Measurements from ENCODE around the gene DUT.
A peak's percentile ranks its signal among the peaks of the same experiment; 100 is the strongest.
"Not testable (repeated sequence)": the region's sequence is repeated elsewhere in the genome, so short reads cannot be mapped to it uniquely, and the experiment has no call there.

Gene DUT

GRCh38 chr15:48330855-48331795, at the start of gene DUT:
DUT (plus strand) TSS chr15:48331429; CDS start chr15:48331516, 87 bp downstream.
- DNase-seq = peak; percentile 70 to 77

GRCh38 chr15:48281674-48282073, 49.6 kb upstream of the DUT start:
- no peak for DNase-seq

- no peak for DNase-seq
Observed at GRCh38 chr15:48282216-48282615, 49.0 kb upstream of the DUT start.

DNA sequence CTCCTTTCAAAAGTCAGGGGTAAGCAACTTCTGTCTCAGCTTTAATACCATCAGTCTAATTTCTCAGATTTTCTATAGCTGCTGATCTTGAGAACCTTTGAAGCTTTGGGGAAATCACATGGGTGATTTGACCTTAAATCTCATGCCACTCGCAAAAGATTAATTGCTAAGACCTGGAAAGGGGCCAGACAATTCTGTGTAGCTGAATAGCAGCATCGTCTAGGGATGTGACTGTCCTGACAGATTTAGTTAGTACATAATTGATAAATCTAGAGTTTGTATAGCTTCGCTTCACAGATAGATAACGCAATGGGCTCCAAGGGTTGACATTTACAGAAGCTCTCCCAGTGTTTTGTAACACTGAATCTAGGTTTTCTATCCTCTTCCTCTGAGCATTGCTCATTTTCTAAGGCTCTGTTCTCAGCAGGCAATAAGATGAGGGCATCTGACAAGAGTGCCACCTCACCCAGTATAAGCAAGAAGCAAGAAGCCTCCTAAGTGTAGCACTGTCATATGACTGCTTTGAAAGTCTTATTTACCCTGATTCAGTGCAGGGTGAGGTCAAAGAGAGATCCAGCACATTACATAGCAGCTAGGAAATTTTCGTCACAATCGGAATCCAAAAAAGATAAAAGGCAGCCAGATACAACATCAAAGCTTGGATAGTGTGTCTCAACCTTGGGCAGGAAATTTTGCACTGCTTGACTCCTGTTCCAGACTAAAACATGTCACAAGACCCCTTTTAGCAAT, 47.7 kb upstream of the DUT start:
- DNase-seq = no peak

DNA sequence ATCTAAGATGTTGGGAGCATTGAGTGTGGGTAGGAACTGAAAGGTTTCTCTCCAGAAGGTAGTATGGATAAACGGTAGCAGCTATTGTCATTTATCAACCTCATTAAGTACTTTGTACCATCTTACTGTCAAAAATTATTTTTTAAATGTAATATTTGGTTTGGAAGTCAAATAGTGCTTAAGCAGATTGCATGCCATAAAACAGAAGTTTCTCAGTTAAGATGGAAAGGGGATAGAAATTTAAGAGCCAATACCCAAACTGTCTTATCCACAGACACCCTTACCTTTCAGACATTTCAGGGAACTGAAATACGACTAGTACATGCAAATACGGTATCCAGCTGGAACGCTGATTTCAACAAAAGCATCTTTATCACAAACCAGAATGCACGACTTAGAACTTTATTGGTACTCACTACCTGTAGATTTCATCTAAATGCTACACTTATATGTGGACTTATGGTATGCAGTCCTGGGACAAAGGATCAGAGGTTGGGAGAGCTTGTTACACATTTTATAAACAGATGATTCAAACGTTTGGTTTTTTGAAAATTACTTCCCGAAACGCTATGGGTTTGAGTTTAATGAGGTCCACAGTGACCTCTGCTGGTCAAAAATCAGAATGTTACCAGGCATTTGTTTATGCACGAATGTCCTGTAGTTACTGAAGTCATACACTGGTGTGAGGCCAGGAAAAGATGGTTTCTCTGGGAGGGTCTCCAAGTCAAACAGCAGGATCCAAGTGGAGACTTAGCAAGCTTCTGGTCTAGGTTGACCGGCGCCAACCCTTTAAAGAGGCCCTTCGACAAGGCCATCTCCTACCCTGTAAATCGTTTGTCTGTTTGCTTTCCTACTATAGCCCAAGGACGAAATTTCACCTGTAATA, 45.7 kb upstream of the DUT start:
- peak; percentile 71 to 72 for DNase-seq

DNA sequence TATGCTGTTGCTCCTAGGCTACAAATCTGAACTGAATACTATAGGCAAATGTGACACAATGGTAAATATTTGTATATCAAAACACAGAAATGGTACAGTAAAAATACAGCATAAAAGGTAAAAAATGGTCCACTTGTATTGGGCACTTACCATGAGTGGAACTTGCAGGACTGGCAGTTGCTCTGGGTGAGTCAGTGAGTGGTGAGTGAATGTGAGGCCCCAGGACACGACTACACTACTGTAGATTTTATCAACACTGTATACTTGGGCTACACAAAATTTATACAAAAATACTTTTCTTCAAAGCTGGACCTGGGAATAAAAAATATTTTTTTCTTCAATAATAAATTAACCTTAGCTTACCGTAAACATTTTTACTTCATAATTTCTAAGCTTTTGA, 41.6 kb upstream of the DUT start:
- DNase-seq = no peak

DNA sequence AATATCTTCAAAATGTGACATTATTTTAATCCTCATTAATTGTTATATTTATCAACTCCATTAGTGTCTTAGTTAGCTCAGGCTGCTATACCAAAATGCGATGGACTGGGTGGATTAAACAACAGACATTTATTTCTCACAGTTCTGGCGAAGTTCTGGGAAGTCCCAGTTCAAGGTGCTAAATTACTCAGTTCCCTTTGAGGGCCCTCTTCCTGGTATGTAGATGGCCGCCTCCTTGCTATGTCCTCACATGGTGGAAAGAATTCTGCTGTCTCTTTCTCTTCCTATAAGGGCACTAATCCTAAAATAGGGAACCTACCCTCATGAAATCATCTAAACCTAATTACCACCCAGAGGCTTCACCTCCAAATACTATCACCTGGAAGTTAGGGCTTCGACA, 38.8 kb upstream of the DUT start:
- DNase-seq = no peak

DNA sequence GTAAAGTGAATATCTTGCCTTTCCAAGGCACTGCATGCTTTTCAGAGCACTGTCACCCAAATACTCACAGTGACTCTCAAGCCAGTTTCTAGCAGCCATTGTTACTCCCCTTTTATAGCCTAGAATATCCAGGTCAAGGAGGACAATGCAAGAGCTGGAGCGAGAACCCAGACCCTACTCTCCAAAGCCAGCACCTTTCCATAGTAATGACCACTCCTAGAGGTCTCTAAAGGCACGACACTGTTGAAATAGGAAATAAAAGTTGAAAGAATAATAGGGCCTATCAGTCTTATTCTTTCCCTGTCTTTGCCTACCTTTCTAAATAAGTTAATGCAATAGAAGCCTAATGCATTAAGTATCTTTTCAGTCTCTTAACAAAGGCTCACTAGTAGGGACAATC, 33.6 kb upstream of the DUT start:
- DNase-seq = no peak

GRCh38 chr15:48298914-48299313, 32.3 kb upstream of the DUT start:
- DNase-seq = no peak

GRCh38 chr15:48300038-48300437, 31.2 kb upstream of the DUT start:
- no peak for DNase-seq

- no peak for DNase-seq
Observed at GRCh38 chr15:48304398-48304797, 26.8 kb upstream of the DUT start.

GRCh38 chr15:48306639-48307038, 24.6 kb upstream of the DUT start:
- DNase-seq = no peak

DNA sequence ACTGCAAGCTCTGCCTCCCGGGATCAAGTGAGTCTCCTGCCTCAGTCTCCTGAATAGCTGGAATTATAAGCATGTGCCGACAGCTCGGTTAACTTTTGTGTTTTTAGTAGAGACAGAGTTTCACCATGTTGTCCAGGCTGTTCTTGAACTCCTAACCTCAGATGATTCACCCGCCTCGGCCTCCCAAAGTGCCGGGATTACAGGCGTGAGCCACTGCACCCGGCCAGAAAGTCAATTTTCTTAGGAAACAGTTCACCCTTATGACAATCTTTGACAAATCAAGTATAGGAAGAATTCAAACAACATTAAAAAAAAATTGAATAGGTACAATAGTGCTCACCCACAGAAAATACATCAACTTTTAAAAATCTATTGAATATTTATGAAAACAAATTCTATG, 23.6 kb upstream of the DUT start:
- DNase-seq = no peak

- DNase-seq = no peak
Observed at GRCh38 chr15:48309740-48310139, 21.5 kb upstream of the DUT start.

DNA sequence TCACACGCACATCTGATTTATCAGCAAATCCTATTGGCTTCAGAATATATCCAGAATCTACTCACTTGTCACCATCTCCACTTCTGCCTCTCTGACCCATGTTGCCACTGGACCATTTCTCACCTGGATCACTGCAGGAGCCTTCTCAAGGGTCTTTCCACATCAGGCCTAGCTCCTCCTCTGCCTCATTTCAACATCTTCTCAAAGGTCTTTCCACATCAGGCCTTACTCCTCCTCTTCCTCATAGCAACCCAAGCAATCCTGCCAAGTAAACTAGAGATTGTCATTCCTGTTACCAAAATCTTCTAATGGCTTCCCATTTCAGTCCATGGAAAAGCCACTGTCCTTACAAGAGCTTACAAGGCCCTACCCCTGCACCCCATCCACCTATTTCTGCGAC, 18.0 kb upstream of the DUT start:
- no peak for DNase-seq

- no peak for DNase-seq
Observed at GRCh38 chr15:48315041-48315440, 16.2 kb upstream of the DUT start.

DNA sequence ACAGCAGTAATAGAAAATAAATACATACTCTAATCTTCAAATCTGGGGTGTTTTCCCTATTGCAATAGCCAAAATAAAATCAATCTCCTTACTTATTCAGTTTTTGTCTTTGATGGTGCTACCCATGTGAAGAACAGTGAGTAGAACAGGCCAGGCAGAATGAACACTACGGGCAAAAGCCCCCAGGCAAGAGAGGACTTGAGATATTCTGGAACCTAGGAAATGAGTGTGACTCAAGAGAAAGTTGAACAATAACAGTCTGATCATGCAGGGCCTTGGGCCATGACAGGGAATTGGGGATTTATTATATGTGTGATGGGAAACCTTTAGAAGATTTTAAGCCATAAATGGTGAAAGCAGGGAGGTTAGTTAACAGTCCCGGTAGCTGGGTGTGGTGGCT, 14.0 kb upstream of the DUT start:
- DNase-seq = no peak

DNA sequence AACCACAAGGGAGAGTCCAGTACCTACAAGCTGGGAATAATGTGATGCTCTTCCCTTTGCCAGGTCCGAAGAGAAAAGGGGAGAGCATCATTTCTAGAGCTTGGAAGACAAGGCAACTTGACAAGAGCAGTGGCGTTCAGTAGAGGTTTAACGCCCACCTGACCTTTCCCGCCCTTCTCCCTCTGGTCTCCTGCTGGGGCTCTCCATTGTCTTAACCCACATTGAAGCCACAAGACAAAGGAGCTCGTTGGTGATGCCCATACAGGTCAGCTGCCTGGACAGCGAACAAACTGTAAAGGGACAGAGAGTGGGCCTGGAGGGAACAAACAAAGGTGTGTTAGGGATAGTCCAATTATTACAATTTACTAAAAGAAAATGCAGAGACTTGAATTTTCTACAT, 13.1 kb upstream of the DUT start:
- no peak for DNase-seq

DNA sequence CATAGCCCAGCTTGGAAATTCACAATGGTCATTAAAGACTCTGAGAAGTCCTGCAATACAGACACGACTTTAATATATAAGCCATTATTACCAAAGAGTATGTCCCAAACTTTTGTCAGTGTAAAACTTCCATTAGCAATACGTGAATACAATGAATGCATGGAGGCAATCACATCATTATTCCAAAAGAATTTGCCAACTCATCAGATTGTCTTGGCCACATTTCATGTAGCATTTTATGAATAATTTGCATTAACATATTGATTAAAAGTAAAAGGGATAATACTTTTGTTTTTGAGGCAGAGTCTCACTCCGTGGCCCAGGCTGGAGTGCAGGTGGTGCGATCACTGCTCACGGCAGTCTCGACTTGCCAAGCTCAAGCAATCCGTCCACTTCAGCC, 7.9 kb upstream of the DUT start:
- no peak for DNase-seq

DNA sequence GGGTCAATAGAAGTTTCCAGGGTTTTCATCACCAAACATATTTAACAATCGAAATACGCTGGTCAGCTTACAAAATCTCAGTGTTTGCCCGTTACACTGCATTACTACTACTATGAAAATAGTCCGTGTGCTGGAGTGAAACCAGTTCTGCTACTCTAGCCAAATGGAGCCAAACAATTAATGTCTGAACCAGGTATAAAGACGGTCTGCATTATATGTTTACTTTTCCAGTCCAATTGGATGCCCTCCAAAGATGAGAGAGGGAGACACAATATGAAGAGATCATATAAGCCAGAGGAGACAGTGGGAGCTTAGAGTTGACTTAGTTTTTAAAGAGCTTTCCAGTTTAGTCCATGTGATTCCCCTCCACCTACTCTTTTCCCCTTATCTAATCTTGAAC, 6.3 kb upstream of the DUT start:
- no peak for DNase-seq

DNA sequence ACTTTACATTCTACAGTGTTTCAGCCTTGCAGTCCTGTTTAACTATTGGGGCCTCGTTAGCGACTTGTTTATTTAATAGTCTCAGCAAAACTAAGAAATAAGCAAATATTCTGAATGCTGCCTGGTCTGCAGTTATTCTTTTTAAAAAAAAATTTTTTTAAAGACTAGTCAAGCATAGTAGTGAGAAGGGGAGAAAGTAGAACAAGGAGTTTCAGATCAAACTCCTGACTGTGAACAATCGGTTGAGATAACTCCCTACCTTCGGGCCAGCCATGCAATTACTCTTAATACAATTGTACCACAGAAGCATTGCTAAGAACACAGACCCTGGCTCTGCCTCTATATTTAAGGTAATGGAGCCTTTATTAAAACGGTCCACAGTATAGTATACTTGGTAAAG, 5.8 kb upstream of the DUT start:
- DNase-seq = no peak

- DNase-seq = not testable (repeated sequence)
Observed at GRCh38 chr15:48326180-48326579, 5.0 kb upstream of the DUT start.

- DNase-seq = peak in 1 of 2 experiments; percentile 45
Observed at GRCh38 chr15:48330105-48330785, 984 bp upstream of the DUT start.

Data from Kasumi-1 (cell line).